GM12878 (cell line): ENCODE results near the gene SLCO4A1. TPM values are rescaled to one million over a fixed set of nuclear protein-coding genes. Genes with fewer than 3 reads are reported as not detected.

Source experiments
- BCL11A ChIP-seq: IDR thresholded peaks from 2 replicates; pipeline ENCODE4 v1.6.1; 2011; ENCODE audit warnings: low read depth, low read length
- CHD2 ChIP-seq: IDR thresholded peaks from 2 replicates; pipeline ENCODE4 v1.6.1; 2011; ENCODE audit warnings: low read depth, low read length, improper control_type of control experiment, borderline replicate concordance
- CREB1 ChIP-seq: IDR thresholded peaks from 2 replicates; pipeline ENCODE4 v1.6.1; 2012; ENCODE audit warnings: low read depth, mild to moderate bottlenecking, inconsistent platforms
- EED ChIP-seq: sonication (generic); IDR thresholded peaks from 2 replicates; pipeline ENCODE4 v1.6.1; 2016; ENCODE audit warnings: antibody characterized with exemption, low read depth
- EP300 ChIP-seq, 2 experiments: fragments of 150-350 bp in 1 of 2; IDR thresholded peaks; 2 replicates each; pipeline ENCODE4 v1.6.1; 2011 to 2012; ENCODE audit warnings: low read depth in 2 of 2, low read length in 2 of 2, borderline replicate concordance in 1 of 2, improper control_type of control experiment in 1 of 2, inconsistent platforms in 1 of 2; ENCODE audit not compliant: control insufficient read depth in 1 of 2
- LARP7 ChIP-seq: fragments of 450-650 bp; IDR thresholded peaks from 2 replicates; pipeline ENCODE4 v1.6.1; 2017; ENCODE audit warnings: mild to moderate bottlenecking
- MYB ChIP-seq: fragments of 150-350 bp; IDR thresholded peaks from 2 replicates; pipeline ENCODE4 v1.6.1; 2014; ENCODE audit warnings: mild to moderate bottlenecking, low read depth, low read length, borderline replicate concordance
- NFIC ChIP-seq: IDR thresholded peaks from 2 replicates; pipeline ENCODE4 v1.6.1; 2012; ENCODE audit warnings: low read depth, mild to moderate bottlenecking, inconsistent platforms, low read length, moderate library complexity
- NR2C2 ChIP-seq: IDR thresholded peaks from 2 replicates; pipeline ENCODE4 v1.6.1; 2011; ENCODE audit warnings: borderline replicate concordance, low read depth; ENCODE audit not compliant: control insufficient read depth, insufficient read length
- PRDM15 ChIP-seq: fragments of 450-650 bp; formaldehyde crosslinking; IDR thresholded peaks from 2 replicates; pipeline ENCODE4 v1.4.0; 2020; ENCODE audit warnings: mild to moderate bottlenecking, moderate library complexity
- RB1 ChIP-seq: fragments of 450-650 bp; formaldehyde crosslinking; IDR thresholded peaks from 2 replicates; pipeline ENCODE4 v1.6.1; 2017; ENCODE audit warnings: mild to moderate bottlenecking, borderline replicate concordance
- RCOR1 ChIP-seq: conservative IDR thresholded peaks from 2 replicates; pipeline ENCODE4 v1.6.1; 2012; ENCODE audit warnings: low read depth, low read length, improper control_type of control experiment
- RELA ChIP-seq: fragments of 450-650 bp; IDR thresholded peaks from 2 replicates; pipeline ENCODE4 v1.8.0; 2014; ENCODE audit warnings: borderline replicate concordance; ENCODE audit not compliant: partially characterized antibody
- RFX5 ChIP-seq: IDR thresholded peaks from 2 replicates; pipeline ENCODE4 v1.6.1; 2011; ENCODE audit warnings: low read depth, low read length, improper control_type of control experiment
- TARDBP ChIP-seq: IDR thresholded peaks from 2 replicates; pipeline ENCODE4 v1.6.1; 2016; ENCODE audit warnings: borderline replicate concordance
- ZNF592 ChIP-seq: fragments of 450-650 bp; IDR thresholded peaks from 2 replicates; pipeline ENCODE4 v1.6.1; 2017; ENCODE audit warnings: mild to moderate bottlenecking, moderate library complexity
- ZSCAN29 ChIP-seq: fragments of 450-650 bp; IDR thresholded peaks from 2 replicates; pipeline ENCODE4 v1.6.1; 2017; ENCODE audit warnings: mild to moderate bottlenecking, moderate library complexity
- polyA plus RNA-seq, 11 experiments: library from polyadenylated mRNA; depleted of rRNA in 4 of 11; unstranded in 6 of 11; stranded (reverse) in 5 of 11; fragments of >200 nt; fragmentation: Nextera tagmentation in 4 of 11; fragmentation: Illumina TruSeq in 1 of 11; extraction: Ambion mirVana in 4 of 11; extraction: Trizol in 1 of 11; gene quantifications; 1 replicate in 1 of 11; 2 replicates in 10 of 11; pipeline versions ENCODE4 v1.2.1 to v1.2.3, GENCODE V29; 2011 to 2016; ENCODE audit warnings: inconsistent platforms in 2 of 11, missing spikeins in 2 of 11, low read depth in 1 of 11
- total RNA-seq, 4 experiments: library from RNA; depleted of rRNA in 3 of 4; stranded (reverse); fragments of >200 nt in 3 of 4; fragmentation: Illumina TruSeq in 1 of 4; extraction: Trizol in 1 of 4; gene quantifications; 2 replicates each; pipeline versions ENCODE4 v1.2.1 to v1.2.3, GENCODE V29; 2013 to 2021
- TF ChIP-seq, protein P1 (sequence below): fragments of 450-650 bp; formaldehyde crosslinking; IDR thresholded peaks from 2 replicates; pipeline ENCODE4 v1.4.0; 2022; ENCODE audit warnings: mild to moderate bottlenecking, moderate library complexity

The SLCO4A1 gene
- total and polyA plus RNA-seq, 10 of the 15 experiments (the other 5 are each of a cell fraction or from before 2014, with no cell fraction given), result 2.1 to 30.7 (median 12.0) TPM

DNA sequence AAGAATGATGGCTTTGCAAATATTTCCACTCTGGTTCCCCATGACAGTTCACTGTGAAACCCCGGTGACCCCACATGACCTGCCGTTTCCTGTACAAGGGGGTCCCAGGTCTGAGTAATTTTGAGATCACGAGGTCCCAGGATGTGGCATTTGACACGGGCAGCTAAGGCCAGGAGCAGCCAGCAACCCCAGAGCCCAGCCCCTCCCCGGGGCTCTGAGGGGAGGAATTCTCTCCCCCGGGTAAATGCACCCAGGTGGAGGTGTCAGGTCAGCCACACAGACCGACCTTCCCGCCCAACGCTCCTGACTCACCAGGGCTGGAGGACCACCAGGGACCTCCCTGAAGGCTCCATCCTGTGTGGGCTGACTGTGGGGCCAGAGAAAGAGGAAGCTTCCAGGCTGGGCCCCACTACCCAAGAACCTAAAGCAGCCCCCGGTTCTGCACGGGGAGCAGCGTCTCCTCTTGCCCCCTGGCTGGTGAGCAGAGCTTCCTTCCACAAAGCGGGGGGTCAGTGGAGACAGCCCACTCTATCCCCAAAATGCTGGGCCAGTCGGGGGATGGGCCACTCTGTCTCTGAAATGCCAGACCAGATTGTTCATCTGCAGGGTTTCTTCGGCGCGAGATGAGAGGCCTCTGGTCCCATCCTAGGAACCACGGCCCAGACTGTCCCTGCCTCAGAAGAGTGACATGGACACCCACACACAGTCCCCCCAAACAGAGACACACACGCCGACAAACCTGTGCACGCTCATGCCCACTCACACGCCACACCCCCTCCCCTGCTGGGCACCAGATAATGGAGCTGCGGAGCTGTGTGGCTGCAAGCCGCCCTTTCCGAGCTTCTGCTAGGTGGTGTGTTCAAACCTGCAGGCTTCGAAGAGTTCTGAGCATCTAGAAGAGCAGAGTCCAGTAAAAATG, 23.4 kb upstream of the SLCO4A1 start (continued):
- TF ChIP-seq, protein P1, sequence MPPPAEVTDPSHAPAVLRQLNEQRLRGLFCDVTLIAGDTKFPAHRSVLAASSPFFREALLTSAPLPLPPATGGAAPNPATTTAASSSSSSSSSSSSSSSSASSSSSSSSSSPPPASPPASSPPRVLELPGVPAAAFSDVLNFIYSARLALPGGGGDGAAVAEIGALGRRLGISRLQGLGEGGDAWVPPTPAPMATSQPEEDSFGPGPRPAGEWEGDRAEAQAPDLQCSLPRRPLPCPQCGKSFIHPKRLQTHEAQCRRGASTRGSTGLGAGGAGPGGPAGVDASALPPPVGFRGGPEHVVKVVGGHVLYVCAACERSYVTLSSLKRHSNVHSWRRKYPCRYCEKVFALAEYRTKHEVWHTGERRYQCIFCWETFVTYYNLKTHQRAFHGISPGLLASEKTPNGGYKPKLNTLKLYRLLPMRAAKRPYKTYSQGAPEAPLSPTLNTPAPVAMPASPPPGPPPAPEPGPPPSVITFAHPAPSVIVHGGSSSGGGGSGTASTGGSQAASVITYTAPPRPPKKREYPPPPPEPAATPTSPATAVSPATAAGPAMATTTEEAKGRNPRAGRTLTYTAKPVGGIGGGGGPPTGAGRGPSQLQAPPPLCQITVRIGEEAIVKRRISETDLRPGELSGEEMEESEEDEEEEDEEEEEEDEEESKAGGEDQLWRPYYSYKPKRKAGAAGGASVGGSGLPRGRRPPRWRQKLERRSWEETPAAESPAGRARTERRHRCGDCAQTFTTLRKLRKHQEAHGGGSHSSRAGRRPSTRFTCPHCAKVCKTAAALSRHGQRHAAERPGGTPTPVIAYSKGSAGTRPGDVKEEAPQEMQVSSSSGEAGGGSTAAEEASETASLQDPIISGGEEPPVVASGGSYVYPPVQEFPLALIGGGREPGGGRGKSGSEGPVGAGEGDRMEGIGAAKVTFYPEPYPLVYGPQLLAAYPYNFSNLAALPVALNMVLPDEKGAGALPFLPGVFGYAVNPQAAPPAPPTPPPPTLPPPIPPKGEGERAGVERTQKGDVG (CRISPR knock-in tag), result no peak
- TF ChIP-seq LARP7 (peak; percentile 40; the same call in 1 of the 2 replicates), TARDBP (no peak), EED (peak; percentile 57; the same call in 1 of the 2 replicates), EP300 (IDR thresholded peaks at IDR 0.05; ENCODE audit: borderline replicate concordance in 1 of 2, control insufficient read depth in 1 of 2, low read depth in 2 of 2, low read length in 2 of 2) (peak; percentile 25 to 63; a peak in 1 of 4 replicates), NR2C2 (no peak), RFX5 (no peak), CREB1 (0 out of 2 replicates have a peak, but pooled peaks have one; percentile 9), PRDM15 (CRISPR knock-in tag) (no peak), RCOR1 (no peak), BCL11A (0 out of 2 replicates have a peak, but pooled peaks have one; percentile 15), RB1 (no peak), MYB (no peak), RELA (no peak), CHD2 (0 out of 2 replicates have a peak, but pooled peaks have one; percentile 34), ZSCAN29 (no peak), NFIC (0 out of 2 replicates have a peak, but pooled peaks have one; percentile 35), ZNF592 (no peak)
